Hematopoietic multipotent progenitor cell treated with erythropoietin and hydrocortisone succinate and interleukin-3 and kit ligand, for 8 days (in vitro differentiated cells): Measurements from ENCODE around the gene ABLIM1.
A peak's percentile ranks its signal among the peaks of the same experiment; 100 is the strongest.

Experiments
- DNase-seq: peaks from one replicate; pipeline ENCODE4 v3.0.0-alpha.2; 2015

ABLIM1 gene

GRCh38 chr10:114483575-114483974 is 174.5 kb downstream of the ABLIM1 start:
- no peak for DNase-seq

DNA sequence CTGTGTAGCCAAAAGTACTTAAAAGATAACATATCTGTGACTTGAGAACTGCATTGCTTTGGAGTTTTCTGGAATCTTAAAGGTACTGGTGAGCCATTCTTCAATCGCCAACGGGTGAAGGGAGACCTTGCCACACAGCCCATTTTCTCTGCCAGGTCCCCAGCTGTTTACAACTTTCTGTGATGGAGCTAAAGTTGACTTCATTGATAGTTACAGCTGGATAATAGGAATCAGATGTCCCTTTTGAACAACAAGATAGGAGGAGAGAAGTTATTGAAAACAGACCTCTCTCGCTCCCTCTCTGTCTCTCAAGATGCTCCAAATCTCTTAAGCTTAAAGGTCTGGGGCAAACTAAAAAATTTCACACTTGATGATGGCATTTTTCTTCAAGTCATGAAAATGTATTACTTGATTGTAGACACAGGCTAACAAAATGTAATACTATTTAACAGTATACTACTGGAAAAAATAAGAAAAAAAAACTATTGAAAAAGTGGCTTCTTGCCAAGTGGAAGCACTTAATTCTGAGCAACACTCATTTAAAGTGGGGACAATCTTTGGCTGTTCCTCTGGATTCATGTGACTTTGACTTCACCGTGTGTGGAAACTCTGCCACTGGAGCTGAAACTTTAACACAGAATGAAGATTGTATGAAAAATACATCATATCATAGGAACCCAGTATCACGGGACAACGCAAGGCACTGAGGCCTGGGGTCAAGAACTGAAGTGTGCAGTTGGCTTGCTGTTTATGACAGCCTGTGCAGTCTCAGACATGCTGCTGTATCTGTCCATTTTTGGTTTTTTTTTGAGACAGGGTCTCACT is 175.4 kb downstream of the ABLIM1 start:
- no peak for DNase-seq

GRCh38 chr10:114481055-114481454 is 177.0 kb downstream of the ABLIM1 start:
- DNase-seq: no peak

DNA sequence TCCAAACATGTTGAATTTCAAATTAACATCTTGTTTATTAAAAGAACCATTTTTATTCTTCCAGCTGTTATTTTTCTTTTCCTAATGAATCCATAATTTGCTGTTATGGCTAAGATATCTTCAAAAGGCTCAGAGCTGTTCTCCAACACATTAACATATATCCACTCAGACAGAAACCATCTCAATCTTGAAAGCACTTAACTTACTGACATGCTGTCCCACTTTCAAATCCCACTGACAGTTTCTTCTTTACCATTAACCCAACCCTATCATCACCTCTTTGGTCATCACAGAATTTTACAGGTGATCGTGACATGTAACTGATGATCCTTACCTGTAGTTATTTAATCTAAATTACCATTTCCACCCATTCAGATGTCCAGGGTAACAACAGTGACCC is 178.2 kb downstream of the ABLIM1 start:
- no peak for DNase-seq

GRCh38 chr10:114479307-114479706 is 178.8 kb downstream of the ABLIM1 start:
- DNase-seq: no peak

DNA sequence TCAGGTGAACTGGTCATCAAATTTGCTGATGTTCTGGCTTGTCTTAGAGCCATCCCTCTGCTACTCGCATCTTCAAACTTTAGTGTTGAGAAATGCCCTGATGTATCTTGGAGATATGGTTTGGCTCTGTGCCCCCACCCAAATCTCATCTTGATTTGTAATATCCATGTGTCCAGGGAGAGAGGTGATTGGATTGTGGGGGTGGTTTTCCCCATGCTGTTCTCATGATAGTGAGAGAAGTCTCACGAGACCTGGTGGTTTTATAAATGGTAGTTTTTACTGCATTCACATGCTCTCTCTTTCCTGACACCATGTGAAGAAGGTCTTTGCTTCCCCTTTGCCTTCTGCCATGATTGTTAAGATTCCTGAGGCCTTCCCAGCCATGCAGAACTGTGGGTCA is 179.8 kb downstream of the ABLIM1 start:
- DNase-seq: no peak

GRCh38 chr10:114477285-114477684 is 180.8 kb downstream of the ABLIM1 start:
- DNase-seq: no peak

DNA sequence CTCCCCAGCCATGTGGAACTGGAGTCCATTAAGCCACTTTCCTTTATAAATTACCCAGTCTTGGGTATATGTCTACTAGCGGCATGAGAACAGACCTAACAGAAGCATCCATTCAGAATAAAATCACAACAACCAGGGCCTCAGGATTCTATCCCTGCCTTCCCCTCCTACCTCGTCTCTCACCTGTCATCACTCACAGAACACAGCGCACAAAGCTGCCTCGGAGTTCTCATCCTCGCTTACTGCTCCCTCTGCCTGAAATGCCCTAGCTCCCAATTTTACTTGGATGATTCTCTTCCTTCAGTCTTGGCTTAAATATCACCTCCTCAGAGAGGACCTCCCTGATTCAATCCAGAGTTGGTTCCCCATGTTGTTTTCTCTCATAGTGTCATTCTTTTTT is 183.1 kb downstream of the ABLIM1 start:
- DNase-seq: no peak

DNA sequence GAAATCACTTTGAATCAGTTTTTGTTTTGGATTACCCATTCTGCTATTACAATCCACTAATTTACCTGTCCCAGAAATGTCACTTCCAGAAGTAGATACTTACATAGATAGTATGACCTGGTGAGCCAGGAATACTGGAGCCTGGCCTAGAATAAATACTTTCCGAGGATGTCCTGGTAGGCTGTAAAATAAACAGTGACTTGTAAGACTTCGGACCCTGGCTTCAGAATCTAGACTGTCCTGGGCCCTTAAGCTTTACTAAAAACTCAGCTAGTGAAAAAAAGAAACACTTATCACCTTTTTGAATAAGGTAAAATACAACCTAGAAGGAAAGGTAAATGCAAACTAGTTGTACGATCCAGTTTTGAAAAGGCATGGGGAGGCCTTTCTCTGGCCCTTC is 184.3 kb downstream of the ABLIM1 start:
- no peak for DNase-seq

GRCh38 chr10:114472877-114473253 is 185.2 kb downstream of the ABLIM1 start:
- no peak for DNase-seq

DNA sequence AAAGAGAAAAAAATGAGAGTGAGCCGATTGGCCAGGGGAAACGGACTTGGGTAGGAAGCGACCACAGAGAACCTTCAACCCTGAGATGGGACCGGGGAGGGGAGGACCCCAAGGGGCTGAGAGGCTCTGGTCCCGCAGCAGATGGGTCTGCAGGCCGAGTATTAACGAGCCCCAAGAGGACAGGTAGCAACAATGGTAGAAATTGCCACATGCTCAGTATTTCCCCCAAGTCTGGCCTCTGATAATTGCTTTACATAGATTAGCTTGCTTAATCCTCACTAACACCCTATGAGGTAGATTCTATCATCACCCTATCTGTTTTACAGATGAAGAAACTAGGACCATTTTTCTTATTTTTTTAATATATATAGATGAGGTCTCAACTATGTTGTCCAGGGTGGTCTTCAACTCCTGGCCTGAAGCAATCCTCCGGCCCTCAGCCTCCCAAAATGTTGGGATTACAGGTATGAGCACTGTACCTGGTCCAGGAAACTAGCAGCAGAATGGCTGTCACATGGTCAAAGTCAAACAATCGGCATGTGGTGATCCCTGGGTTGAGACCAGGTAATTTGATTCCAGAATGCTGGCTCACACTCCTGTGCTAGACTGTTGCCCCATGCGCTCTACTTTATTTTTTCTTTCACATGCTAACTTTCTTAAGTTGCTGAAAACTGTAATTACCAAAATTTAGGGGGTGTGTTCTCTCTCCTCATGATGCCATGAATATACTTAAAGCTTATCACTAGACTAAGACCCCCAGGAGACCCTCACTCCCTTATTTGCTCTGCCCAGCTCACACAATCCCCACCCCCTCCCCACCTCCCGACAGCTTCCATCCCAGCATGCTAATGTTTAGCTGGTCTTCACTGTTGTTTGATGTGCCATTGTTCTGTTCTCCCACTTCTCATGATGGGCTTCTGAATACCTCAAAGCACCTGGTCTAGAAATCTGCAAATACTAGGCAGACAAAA is 185.9 kb downstream of the ABLIM1 start:
- DNase-seq: no peak

DNA sequence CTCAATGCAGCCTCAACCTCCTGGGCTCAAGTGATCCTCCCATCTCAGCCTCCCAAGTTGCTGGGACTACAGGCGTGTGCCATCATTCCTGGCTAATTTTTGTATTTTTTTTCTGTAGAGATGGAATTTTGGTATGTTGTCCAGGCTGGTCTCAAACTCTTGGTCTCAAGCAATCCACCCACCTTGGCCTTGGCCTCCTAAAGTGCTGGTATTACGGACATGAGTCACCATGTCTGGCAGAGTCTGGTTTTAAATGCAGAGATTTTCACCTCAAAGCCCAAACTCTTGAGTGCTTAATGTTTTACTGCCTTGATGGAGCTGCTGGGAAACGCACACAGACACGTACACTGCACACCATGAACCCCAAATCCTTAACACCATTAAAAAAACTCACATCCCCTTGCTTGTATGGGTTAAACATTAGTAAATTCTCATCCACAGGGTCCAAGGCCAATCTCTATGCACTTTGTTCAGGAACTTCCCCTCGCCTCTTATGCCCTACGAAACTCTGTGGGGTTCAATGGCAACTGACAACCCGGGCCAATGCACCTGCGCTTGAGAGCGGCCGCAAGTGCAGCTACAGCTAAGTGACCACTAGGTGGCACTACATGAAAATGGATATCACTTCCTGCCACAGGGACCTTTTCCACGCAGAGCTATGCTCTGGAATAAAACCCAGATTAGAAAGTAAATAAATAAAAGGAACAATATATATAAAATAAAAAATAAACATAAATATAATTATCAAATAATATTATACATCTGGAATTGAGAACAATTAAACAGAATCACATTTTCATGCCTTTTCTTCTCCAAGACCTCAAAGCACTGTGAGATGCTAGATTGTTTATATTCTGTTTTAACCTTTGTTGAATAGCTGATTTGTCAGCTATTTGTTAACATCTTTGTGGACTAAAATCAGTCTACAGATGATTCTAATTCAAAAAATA is 186.8 kb downstream of the ABLIM1 start:
- DNase-seq: peak; percentile 71

DNA sequence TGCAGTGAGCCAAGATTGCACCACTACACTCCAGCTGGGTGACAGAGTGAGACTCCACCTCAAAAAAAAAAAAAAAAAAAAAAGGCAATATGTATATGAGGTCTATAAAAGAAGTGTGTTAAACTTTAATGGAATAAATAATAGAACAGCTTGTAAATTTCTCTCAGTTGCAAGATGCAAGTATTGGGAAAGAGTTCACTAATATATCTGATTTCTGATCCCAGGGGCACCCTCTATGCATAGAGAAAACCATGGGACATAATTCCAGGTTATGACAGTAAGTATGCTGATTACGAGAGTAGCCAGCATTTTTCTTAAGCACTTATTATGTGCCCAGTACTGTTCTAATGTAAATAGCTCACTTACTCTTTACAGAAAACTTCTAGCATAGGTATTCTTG is 187.7 kb downstream of the ABLIM1 start:
- DNase-seq: no peak

- DNase-seq: peak; percentile 60
Observed at GRCh38 chr10:114458955-114459354, 199.1 kb downstream of the ABLIM1 start.

DNA sequence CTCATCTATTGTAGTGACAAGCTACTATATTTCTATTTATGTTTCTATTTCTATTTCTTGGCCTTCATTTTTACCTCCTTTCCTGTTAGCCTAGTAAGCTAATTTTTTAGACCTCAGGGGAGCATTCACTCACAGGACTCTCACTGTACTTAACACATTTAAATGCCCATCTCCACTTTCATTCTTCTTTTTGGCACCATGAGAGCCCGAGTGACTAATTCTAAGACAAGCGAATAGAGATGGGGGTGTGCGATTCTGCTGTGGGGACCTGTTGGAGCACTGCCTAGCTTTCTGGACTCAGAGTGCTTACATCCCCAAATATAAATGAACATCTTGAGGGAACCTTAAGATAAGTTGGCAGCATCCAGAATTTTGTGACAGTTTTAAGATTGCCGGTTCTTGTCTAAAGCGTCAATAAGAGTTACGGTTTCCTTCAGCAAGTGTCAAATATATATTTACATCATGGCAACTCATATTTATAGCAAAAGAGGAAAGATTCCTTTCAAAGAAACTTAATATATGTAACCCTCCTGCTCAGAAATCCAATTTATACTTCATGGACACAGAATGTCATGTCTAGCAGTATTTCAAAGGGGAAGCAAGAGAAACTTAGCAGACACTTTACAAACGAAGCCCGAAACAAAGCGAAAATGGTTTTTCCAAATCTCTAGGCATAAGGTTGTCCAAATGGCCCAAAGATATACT is 199.7 kb downstream of the ABLIM1 start:
- no peak for DNase-seq

- no peak for DNase-seq
Observed at GRCh38 chr10:114453576-114453975, 204.5 kb downstream of the ABLIM1 start.

GRCh38 chr10:114448897-114449296 is 209.2 kb downstream of the ABLIM1 start:
- no peak for DNase-seq

DNA sequence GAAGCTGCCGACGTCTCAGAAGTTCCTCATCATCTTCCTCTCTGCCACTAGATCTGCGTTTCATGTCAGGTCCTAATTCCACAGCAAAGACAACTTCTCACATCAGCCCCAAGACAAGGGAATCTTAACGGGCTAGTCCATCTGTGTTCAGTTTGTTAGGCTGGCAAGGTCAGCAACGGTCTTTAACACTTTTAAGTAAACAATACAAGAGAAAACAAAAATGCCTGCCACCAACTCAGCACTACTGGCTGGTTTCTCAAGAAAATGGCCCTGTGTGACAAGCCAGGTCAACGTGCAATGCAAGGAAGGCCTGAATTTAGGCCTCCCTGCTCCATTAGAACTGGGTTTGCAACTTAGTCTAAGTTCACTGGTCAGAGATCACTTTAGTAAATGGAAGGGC is 212.7 kb downstream of the ABLIM1 start:
- DNase-seq: no peak

- DNase-seq: no peak
Observed at GRCh38 chr10:114444819-114445218, 213.3 kb downstream of the ABLIM1 start.

DNA sequence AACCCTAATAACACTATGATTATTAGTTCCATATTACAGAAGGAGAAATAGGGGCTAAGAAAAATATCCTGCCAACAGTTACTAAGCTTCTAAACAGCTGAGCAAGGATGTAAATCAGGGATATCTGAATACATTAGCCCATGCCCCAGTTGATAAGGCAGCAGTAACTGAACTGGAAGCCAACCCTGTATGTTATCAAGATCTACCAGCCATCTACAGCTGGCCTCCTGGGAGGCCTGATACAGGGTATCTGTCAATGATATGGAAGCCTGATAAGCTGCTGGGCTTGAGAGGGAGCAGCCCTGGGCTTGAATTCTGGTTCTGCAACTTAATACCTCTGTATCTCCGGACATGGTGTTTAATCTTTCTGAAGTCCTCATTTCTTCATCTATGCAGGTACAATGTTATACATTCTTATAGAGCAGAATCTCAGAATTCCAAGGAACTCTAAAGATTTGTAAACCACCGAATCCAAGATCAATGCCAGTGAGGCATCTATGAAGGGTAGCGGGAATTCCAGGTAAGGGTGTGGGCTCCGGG is 215.9 kb downstream of the ABLIM1 start:
- DNase-seq: peak; percentile 48

- DNase-seq: no peak
Observed at GRCh38 chr10:114441107-114441506, 217.0 kb downstream of the ABLIM1 start.
